ENCODE measurements around the gene ITPR2. TPM values are rescaled to one million over a fixed set of nuclear protein-coding genes. Genes with fewer than 3 reads are reported as not detected.

ITPR2 gene
- total and polyA plus RNA-seq, 4 donors: 11.7 to 93.3 (median 35.4) TPM

- TF ChIP-seq HNF4G (IDR thresholded peaks at IDR 0.05) (no peak), FOXA2 (IDR thresholded peaks at IDR 0.05) (no peak), RXRA (IDR thresholded peaks at IDR 0.05) (no peak), NR2F2 (IDR thresholded peaks at IDR 0.05) (no peak), CTCF (IDR thresholded peaks at IDR 0.05; ENCODE audit: low read depth, low read length, missing input control) (no peak), RAD21 (IDR thresholded peaks at IDR 0.05) (no peak), FOXA1 (IDR thresholded peaks at IDR 0.05) (no peak), TAF1 (conservative IDR thresholded peaks at IDR 0.05) (no peak), SP1 (IDR thresholded peaks at IDR 0.05) (no peak), EGR1 (IDR thresholded peaks at IDR 0.05; ENCODE audit: low read depth in 2 of 2) (no peak), JUND (IDR thresholded peaks at IDR 0.05) (no peak), ZBTB33 (IDR thresholded peaks at IDR 0.05) (no peak), REST (IDR thresholded peaks at IDR 0.05) (no peak), YY1 (IDR thresholded peaks at IDR 0.05) (no peak), ATF3 (IDR thresholded peaks at IDR 0.05) (no peak), GABPA (IDR thresholded peaks at IDR 0.05 in 1 of 2, conservative IDR thresholded peaks at IDR 0.05 in 1 of 2) (no peak), MAX (IDR thresholded peaks at IDR 0.05) (no peak), HNF4A (conservative IDR thresholded peaks at IDR 0.05) (no peak)
- H3K27ac ChIP-seq (ENCODE audit: low read depth in 1 of 2, low read length in 2 of 2): no peak overlapping the region
- H3K9ac ChIP-seq (ENCODE audit: low read depth in 1 of 2, low read length in 2 of 2): no peak overlapping the region
- no peaks in the 10 kb centered on the region for H3K9me3 ChIP-seq (ENCODE audit: control insufficient read depth in 4 of 4, low read length in 3 of 4)
- no peaks in the 10 kb centered on the region for H3K27me3 ChIP-seq (ENCODE audit: control insufficient read depth in 4 of 4, insufficient read depth in 4 of 4, low read length in 3 of 4)
- H3K4me3 ChIP-seq (ENCODE audit: low read depth in 1 of 3, low read length in 3 of 3): no peak overlapping the region
- H3K36me3 ChIP-seq (ENCODE audit: control insufficient read depth in 4 of 4, insufficient read depth in 3 of 4, low read depth in 1 of 4, low read length in 3 of 4): peaks cover 0 to 10% (median 9%) of the 10 kb centered on the region in 4 donors
- 92% methylated on average over 4 of the region's 4 CpGs for WGBS
- no peaks in the 10 kb centered on the region for H3K4me1 ChIP-seq (ENCODE audit: control insufficient read depth in 4 of 4, insufficient read depth in 4 of 4, low read length in 3 of 4)
- DNase-seq (ENCODE audit: low spot score): no peak
Measured at GRCh38 chr12:26369588-26369987, 463.4 kb downstream of the ITPR2 start.
